Right ventricle myocardium superior (tissue), 1 donor: ENCODE measurements around the gene TSPAN7. TPM values are rescaled to one million over a fixed set of nuclear protein-coding genes. Genes with fewer than 3 reads are reported as not detected.

Experiments
- ATAC-seq: fragments of 200-7000 bp; cut with Tn5 transposase; one replicate; pipeline ENCODE4 v1.9.1; 2020; ENCODE audit warnings: mild to moderate bottlenecking; ENCODE audit not compliant: poor library complexity
- DNase-seq: peaks from one replicate; pipeline ENCODE4 v3.0.0-alpha.2; 2020
- intact Hi-C: fragments of 100-400 bp; cut with DNase I; formaldehyde crosslinking; loops from one replicate; pipeline ENCODE4 v1.11.2; 2022
- long read RNA-seq: library from polyadenylated mRNA; unstranded; transcript quantifications from one replicate; pipeline ENCODE4 v2.0.0, GENCODE V29; 2021
- total RNA-seq: library from RNA; stranded (reverse); fragmentation: NEBNext Ultra II Directional; extraction: Animal tissue kit (Norgen Biotek cat#: 25700); gene quantifications from one replicate; pipeline ENCODE4 v1.2.1, GENCODE V29; 2021
- donor health status: DM: no; HTN: yes; CAD: no; lungs with severe emphysema.

Gene TSPAN7
- total RNA-seq: 26.6 TPM
- long read RNA-seq, transcript TSPAN7-202 (8 exons, 1,909 nt): major isoform, 48 of 53 reads
- long read RNA-seq, partial matches to known transcripts: 3 of 53 reads
- long read RNA-seq, other reads (novel, unspliced or antisense): 0 of 53 reads

DNA sequence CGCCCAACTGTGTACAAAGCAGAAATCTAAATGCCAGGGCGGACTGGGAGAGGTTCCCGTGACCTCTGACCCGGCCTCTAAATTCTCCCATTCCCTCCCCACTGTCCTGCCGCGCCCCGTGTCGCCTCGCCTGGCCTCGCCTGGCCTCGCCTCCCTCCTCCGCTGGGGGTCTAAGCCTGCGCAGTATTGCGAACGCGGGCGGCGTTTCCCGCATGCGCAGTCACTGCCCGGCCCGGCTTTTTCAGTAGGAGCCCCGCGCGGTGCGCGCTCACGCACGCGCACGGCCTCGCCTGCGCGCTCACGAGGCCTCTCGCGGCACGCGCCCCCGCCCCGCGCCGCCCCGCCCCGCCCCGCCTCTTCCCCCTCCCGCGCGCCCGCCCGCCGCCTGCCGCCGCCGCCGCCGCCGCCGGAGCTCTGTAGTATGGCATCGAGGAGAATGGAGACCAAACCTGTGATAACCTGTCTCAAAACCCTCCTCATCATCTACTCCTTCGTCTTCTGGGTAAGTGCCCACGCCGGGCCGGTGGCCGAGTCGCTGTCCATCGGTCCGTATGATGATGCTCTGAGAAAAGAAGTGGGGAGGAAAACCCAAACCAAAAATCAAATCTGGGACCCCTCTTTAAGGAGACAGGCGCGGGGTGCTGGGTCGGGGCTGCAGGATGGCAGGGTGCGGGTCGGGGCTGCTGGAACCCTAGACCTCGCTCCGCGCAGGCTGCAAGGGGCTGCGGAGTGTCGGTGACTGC, at the start of gene TSPAN7:
Gene TSPAN7, plus strand, starts transcription at position 417 of the 743 bp plus-strand sequence. Its CDS starts 5 bp downstream, at position 422.
- intact Hi-C loops: no loop called here

DNA sequence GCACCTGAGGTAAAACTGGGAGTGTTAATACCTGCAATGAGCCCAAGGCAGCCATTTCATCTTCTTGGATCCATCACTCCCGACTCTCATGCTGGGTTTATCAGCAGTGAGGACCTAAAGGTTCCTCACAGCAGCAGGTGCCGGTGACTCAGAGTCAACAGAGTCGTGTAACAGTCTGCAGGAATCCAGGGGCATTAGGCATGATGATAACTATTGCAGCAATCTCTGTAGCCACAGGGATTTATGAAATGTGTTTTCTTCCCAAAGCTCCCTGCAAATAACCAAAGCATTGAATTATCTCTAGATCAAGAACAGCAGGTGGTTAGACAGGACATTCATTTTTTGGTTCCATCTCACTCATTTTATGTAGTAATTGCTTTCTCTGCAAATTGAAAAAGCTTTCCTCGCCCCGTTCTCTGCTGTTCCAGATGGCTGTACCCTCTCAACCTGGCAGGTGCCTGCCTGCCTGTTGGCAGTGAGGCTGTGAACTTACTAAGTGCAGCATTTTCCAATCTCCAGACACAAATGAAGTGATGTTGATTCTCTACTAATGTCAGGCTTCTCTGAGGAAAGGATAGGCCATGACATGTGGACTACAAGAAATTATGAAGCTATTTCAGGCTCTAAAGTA, 48.1 kb upstream of the TSPAN7 start:
- intact Hi-C loops: no loop called here
- DNase-seq: no peak
- no peak for ATAC-seq

More for the DNA sequence above, at the start of gene TSPAN7:
- ATAC-seq: peak; percentile 96
- DNase-seq: peak; percentile 91

DNA sequence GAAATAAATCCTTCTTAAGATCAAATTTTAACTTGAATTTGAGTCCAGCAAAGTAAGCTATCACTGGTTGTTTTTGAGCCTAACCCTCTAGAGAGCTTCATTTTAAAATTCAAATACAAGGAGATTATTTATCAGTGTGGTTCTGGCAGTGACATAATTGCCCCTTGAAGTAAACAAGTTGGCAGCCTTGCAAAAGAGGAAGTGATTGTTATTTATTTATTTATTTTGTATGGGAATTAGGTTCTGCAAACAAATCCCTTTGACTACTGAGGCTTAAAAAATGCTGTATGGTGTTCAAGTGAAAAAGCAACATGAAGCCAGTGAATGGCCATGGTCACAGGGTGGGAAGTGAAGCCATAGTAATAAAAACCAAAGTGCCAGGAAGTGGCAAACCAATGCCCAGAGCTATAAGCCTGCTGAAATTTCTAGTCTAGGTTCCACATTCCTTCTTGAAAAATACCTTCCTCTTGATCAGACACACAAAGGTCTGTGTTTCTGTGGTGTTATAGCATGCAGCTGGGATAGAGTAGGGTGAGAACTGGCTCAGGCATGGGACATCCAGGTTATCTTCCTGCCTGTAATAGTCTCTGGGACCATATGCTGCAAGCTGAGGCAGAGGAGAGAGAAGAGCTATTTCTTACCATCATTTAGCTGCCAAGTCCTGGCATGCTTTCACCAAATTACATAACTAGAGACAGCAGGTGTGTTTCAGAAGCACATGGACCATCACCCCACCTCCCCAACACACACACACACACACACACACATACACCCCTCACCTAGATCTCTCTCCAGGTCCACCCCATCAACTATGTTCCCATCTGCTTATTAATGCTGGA, 47.1 kb upstream of the TSPAN7 start:
- ATAC-seq (no peak), DNase-seq (no peak)
- intact Hi-C loops: no loop called here

- DNase-seq (no peak), ATAC-seq (no peak)
- intact Hi-C loops: no loop called here
Observed at GRCh38 chrX:38515291-38515690, 46.1 kb upstream of the TSPAN7 start.

DNA sequence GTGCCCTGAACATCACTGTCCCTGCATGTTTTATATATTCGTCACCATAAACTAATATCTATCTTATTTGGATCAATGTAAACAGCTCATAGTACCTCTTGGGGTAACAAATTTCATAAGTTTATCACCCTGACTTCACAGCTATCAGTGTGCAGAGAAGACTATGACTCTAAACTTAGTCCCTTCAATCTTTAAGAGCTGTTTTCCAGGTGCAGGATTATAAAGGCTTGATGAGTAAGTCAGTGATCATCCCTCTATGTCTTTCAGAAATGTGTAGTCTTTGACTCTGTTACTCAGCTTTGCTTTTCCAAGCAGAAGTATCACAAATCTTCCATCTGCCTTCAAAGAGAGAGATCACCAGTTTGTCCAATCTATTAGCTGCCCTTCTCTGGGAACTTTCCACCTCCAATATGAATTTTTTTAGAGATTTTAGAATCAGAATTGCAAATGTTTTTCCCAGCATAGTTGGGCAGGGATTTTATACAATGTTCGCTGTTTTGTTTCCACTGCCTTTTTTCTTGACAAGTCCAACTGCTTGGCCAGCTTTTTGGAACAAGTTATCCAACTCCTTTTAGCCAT, 45.1 kb upstream of the TSPAN7 start:
- intact Hi-C loops: no loop called here
- DNase-seq (no peak), ATAC-seq (no peak)

DNA sequence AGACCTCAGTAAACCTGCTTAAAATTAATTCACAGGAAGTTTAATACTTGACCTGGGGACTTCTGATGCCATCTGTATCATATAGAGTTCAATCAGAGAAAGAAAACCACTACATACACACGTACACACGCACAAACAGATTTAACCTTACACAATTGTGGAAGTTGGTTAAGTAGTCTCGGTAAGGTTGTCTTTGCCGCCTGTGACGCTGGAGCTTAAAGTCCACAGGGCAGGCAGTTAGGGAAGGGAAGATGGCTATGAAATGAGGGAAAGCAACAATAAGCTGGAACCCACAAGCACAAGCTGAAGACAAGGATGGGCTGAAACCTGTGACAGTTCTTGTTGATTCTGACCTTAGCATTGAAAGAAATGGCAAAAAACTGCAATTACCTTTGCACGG, 41.7 kb upstream of the TSPAN7 start:
- intact Hi-C loops: no loop called here
- ATAC-seq (no peak), DNase-seq (no peak)

DNA sequence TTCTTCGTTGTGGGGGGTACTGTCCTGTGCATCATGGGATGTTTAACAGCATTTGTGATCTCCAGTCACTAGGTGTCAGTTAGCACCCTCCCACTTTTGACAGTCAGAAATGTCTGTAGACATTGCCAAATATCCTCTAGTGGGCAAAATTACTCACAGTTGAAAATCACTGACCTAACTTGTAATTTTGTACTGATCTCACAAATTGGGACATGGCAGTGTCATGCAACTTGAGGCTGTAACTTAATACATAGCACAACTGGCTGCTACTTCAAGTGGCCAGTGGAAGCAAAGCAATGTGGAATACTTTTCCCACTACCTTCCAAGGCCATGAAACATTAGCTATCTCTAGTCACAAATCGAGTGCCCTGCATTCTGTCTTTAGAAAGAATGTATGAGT, 23.2 kb upstream of the TSPAN7 start:
- DNase-seq (no peak), ATAC-seq (no peak)
- intact Hi-C loops: no loop called here

GRCh38 chrX:38539748-38540147, 21.6 kb upstream of the TSPAN7 start:
- no peak for DNase-seq
- no peak for ATAC-seq
- intact Hi-C loops: no loop called here

DNA sequence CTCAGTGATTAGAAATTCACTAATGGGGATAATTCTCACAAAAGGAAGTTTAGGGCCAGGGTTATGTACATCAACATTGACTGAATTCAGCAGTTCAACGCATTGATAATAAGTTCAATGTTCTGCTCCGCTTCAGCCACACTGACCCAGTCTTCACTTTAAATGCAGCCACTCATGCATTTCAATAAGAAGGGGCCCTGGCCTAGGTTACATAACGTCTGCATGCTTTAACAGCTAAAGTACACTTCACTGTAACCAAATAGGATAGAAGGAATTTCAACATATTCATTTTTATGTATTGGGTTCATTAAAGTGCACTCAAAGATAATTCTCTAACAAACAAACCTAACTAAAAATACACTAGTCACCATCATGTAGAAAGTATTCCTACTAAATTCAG, 12.8 kb upstream of the TSPAN7 start:
- intact Hi-C loops: no loop called here
- DNase-seq: no peak
- ATAC-seq: no peak

GRCh38 chrX:38552721-38553120, 8.6 kb upstream of the TSPAN7 start:
- no peak for DNase-seq
- ATAC-seq: no peak
- intact Hi-C loops: no loop called here

DNA sequence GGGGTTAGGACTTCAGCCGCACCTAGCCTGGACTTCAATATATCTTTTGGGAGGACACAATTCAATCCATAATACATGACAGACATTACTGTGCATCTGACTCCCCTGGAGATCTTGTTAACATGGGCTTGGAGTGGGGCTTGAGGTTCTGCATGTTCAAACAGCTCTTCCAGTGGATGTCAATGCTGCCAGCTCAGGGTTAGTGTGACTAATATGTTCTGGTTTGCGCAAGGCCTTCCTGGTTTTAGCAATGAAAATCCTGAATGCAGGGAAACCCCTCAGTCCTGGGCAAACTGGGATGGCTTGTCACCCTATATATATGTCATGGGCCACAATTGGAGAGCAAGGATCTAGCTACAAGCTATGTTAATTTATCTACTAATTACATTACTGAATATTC, 2.7 kb upstream of the TSPAN7 start:
- no peak for DNase-seq
- no peak for ATAC-seq
- intact Hi-C loops: no loop called here

- intact Hi-C loops: no loop called here
- DNase-seq (no peak), ATAC-seq (no peak)
Observed at GRCh38 chrX:38560776-38561125, 591 bp upstream of the TSPAN7 start.

GRCh38 chrX:38561951-38562719, 793 bp downstream of the TSPAN7 start:
- peak; percentile 37 for DNase-seq
- peak; percentile 51 for ATAC-seq
- intact Hi-C loops: no loop called here

DNA sequence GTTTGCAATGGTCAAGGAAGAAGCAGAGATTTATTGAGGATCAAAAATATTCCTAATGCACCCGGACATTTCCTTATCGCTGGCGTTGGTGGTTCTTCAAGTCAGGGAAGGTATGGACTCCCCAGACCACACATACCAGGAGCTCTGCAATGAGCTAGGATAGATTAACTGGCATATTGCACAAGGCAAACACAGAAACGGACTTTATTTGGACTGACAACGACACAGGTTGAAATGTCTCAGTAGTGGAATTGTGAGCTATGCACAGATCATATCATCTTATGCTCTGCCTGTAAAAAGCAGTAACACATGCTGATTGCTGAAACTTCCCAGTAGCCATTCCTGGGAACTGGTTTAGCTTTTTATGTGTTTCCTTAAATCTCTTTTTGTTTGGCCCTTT, 1.7 kb downstream of the TSPAN7 start:
- DNase-seq (no peak), ATAC-seq (no peak)
- intact Hi-C loops: no loop called here

GRCh38 chrX:38570396-38570795, 9.1 kb downstream of the TSPAN7 start:
- DNase-seq (no peak), ATAC-seq (no peak)
- intact Hi-C loops: no loop called here

GRCh38 chrX:38571058-38571457, 9.7 kb downstream of the TSPAN7 start:
- ATAC-seq (no peak), DNase-seq (no peak)
- intact Hi-C loops: no loop called here

- DNase-seq (no peak), ATAC-seq (no peak)
- intact Hi-C loops: no loop called here
Observed at GRCh38 chrX:38574858-38575257, 13.5 kb downstream of the TSPAN7 start.

DNA sequence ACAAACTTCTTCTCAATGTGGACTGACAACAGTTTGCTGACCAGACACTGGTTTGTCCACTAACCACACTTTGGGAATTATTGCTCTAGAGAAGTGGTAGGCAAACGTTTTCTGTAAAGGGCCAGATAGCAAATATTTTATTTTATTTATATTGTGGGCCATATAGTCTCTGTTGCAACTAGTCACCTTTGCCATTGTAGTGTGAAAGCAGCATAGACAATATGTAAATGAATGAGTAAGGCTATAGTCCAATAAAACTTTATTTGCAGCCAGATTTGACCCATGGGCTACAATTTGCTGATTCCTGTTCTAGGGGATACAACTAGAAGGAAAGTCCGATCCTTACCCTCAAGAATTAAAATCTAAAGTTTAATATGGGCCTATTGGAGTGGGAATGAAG, 14.5 kb downstream of the TSPAN7 start:
- intact Hi-C loops: no loop called here
- ATAC-seq (no peak), DNase-seq (no peak)

DNA sequence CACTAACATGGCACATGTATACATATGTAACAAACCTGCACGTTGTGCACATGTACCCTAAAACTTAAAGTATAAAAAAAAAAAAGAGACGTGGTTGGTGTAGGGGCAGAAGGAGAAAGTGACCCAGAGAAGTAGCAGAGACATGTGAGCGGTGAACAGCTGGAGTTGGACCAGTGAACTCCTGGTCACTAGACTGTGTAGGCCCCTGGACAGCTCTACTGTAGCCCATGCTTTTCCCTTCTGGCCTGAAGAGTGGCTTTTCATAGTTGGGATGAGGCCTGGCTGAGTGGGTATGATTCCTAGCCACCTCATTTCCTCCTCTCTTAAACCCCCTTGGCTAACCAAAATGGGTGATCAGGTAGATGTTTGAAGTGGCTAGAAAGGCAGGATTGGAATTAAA, 16.4 kb downstream of the TSPAN7 start:
- intact Hi-C loops: no loop called here
- ATAC-seq (no peak), DNase-seq (no peak)
